Keratinocyte (primary cell): ENCODE results near the gene CD200. TPM values are rescaled to one million over a fixed set of nuclear protein-coding genes. Genes with fewer than 3 reads are reported as not detected.

Experiments used
- DNase-seq: peaks from one replicate; pipeline ENCODE4 v3.0.0-alpha.2; 2011; ENCODE audit warnings: low read depth, missing footprints, low spot score
- FAIRE-seq: peaks from 2 replicates; lab custom pipeline; 2011; peaks lifted over from hg19 to GRCh38; lab: Jason Lieb, UNC
- H2AFZ ChIP-seq: 2 replicates; pipeline ENCODE4 v1.6.0; 2012; ENCODE audit warnings: low read length, control low read depth, inconsistent platforms; ENCODE audit not compliant: control insufficient read depth
- H3K27ac ChIP-seq: 2 replicates; pipeline ENCODE4 v1.5.1; 2011; ENCODE audit warnings: low read length; ENCODE audit not compliant: control insufficient read depth, insufficient read depth
- H3K27me3 ChIP-seq: 3 replicates; pipeline ENCODE4 v1.6.0; 2011; ENCODE audit warnings: low read length; ENCODE audit not compliant: control insufficient read depth, insufficient read depth; ENCODE audit errors: extremely low read depth
- H3K36me3 ChIP-seq, 2 experiments: 2 replicates in 1 of 2; 3 replicates in 1 of 2; pipeline ENCODE4 v1.5.1; 2011; ENCODE audit warnings: low read length in 2 of 2, mild to moderate bottlenecking in 1 of 2; ENCODE audit not compliant: control insufficient read depth in 2 of 2, insufficient read depth in 2 of 2; ENCODE audit errors: extremely low read depth in 1 of 2
- H3K4me1 ChIP-seq: 3 replicates; pipeline ENCODE4 v1.5.1; 2011; ENCODE audit warnings: low read length; ENCODE audit not compliant: control insufficient read depth, insufficient read depth; ENCODE audit errors: extremely low read depth
- H3K4me2 ChIP-seq: 3 replicates; pipeline ENCODE4 v1.6.0; 2011; ENCODE audit warnings: low read depth, low read length; ENCODE audit not compliant: control insufficient read depth, insufficient read depth; ENCODE audit errors: extremely low read depth
- H3K4me3 ChIP-seq, 3 experiments: fragments of 200-600 bp in 1 of 3; sonication (generic) in 1 of 3; 2 replicates in 2 of 3; 3 replicates in 1 of 3; pipeline ENCODE4 v1.5.1; 2011 to 2016; ENCODE audit warnings: low read length in 3 of 3, mild to moderate bottlenecking in 3 of 3, control low read depth in 2 of 3, inconsistent platforms in 1 of 3, low read depth in 1 of 3, mixed read lengths in 1 of 3, mixed run types in 1 of 3, moderate library complexity in 1 of 3; ENCODE audit not compliant: control insufficient read depth in 2 of 3, insufficient read depth in 2 of 3; ENCODE audit errors: extremely low read depth in 1 of 3
- H3K79me2 ChIP-seq: 2 replicates; pipeline ENCODE4 v1.6.0; 2012; ENCODE audit warnings: low read length; ENCODE audit not compliant: control insufficient read depth, insufficient read depth
- H3K9ac ChIP-seq: 3 replicates; pipeline ENCODE4 v1.6.0; 2011; ENCODE audit warnings: low read length; ENCODE audit not compliant: control insufficient read depth, insufficient read depth; ENCODE audit errors: extremely low read depth
- H3K9me1 ChIP-seq: 3 replicates; pipeline ENCODE4 v1.6.0; 2011; ENCODE audit warnings: low read length; ENCODE audit not compliant: control insufficient read depth, insufficient read depth; ENCODE audit errors: extremely low read depth
- H3K9me3 ChIP-seq: 2 replicates; pipeline ENCODE4 v1.5.1; 2012; ENCODE audit warnings: low read depth, low read length; ENCODE audit not compliant: control insufficient read depth
- H4K20me1 ChIP-seq: 3 replicates; pipeline ENCODE4 v1.6.0; 2011; ENCODE audit warnings: low read length; ENCODE audit not compliant: control insufficient read depth, insufficient read depth; ENCODE audit errors: extremely low read depth
- EZH2 ChIP-seq: IDR thresholded peaks from one replicate; pipeline ENCODE4 v1.6.1; 2012; ENCODE audit warnings: inconsistent platforms, mild to moderate bottlenecking, low read length, moderate library complexity
- dilution Hi-C: fragments of 300-500 bp; cut with MboI; formaldehyde crosslinking; loops from one replicate; pipeline ENCODE4 v1.7.0; 2020; ENCODE audit warnings: low sequenced_read_pairs; ENCODE audit not compliant: extremely low pct_ligation_motif_present
- polyA plus RNA-seq, 5 experiments: library from polyadenylated mRNA; depleted of rRNA in 3 of 5; stranded (reverse) in 3 of 5; stranded (forward) in 1 of 5; unstranded in 1 of 5; fragments of >200 nt; gene quantifications; 1 replicate in 1 of 5; 2 replicates in 3 of 5; 3 replicates in 1 of 5; pipeline versions ENCODE4 v1.2.1 to v1.2.3, GENCODE V29; 2011 to 2012; ENCODE audit warnings: missing spikeins in 2 of 5, low read depth in 1 of 5, low replicate concordance in 1 of 5
- TF ChIP-seq, protein P1 (sequence below), 3 experiments: IDR thresholded peaks in 1 of 3; conservative IDR thresholded peaks in 1 of 3; optimal IDR thresholded peaks in 1 of 3; 2 replicates in 2 of 3; 3 replicates in 1 of 3; pipeline versions ENCODE3 to v1.5.1; 2011; ENCODE audit warnings: low read length in 3 of 3, mild to moderate bottlenecking in 3 of 3, moderate library complexity in 2 of 3, control low read depth in 1 of 3, inconsistent platforms in 1 of 3; ENCODE audit not compliant: insufficient read depth in 2 of 3; ENCODE audit errors: extremely low read depth in 1 of 3

CD200 gene
- polyA plus RNA-seq, 1 donor (not counting 4 experiments of a cell fraction or from before 2014, with no cell fraction given) = 0.07 TPM

GRCh38 chr3:112293368-112294321 is 39.3 kb upstream of the CD200 start, which contains the start of gene SLC9C1:
Gene SLC9C1, minus strand, starts transcription at chr3:112294216. Its CDS starts 7,425 bp downstream, at chr3:112286791.
- H4K20me1 ChIP-seq = no peaks in the 10 kb centered on the region
- DNase-seq (no peak), FAIRE-seq (peak; percentile 88)
- peak within 1 kb of the TSS; percentile 82 for H3K4me2 ChIP-seq
- H3K9me1 ChIP-seq = no peaks in the 10 kb centered on the region
- TF ChIP-seq, protein P1, sequence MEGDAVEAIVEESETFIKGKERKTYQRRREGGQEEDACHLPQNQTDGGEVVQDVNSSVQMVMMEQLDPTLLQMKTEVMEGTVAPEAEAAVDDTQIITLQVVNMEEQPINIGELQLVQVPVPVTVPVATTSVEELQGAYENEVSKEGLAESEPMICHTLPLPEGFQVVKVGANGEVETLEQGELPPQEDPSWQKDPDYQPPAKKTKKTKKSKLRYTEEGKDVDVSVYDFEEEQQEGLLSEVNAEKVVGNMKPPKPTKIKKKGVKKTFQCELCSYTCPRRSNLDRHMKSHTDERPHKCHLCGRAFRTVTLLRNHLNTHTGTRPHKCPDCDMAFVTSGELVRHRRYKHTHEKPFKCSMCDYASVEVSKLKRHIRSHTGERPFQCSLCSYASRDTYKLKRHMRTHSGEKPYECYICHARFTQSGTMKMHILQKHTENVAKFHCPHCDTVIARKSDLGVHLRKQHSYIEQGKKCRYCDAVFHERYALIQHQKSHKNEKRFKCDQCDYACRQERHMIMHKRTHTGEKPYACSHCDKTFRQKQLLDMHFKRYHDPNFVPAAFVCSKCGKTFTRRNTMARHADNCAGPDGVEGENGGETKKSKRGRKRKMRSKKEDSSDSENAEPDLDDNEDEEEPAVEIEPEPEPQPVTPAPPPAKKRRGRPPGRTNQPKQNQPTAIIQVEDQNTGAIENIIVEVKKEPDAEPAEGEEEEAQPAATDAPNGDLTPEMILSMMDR (optimal IDR thresholded peaks at IDR 0.05 in 1 of 3, IDR thresholded peaks at IDR 0.05 in 1 of 3, conservative IDR thresholded peaks at IDR 0.05 in 1 of 3; ENCODE audit: extremely low read depth in 1 of 3, insufficient read depth in 2 of 3, low read length in 3 of 3) = peak in 2 of 3 experiments; percentile 41 to 67
- TF ChIP-seq EZH2 = no peak
- H3K4me1 ChIP-seq = peaks cover 4% of the 10 kb centered on the region
- H3K36me3 ChIP-seq = no peaks in the 10 kb centered on the region
- H3K9me3 ChIP-seq = no peaks in the 10 kb centered on the region
- H3K4me3 ChIP-seq = peak within 1 kb of the TSS in 2 of 3 experiments; percentile 40 to 47
- no peaks in the 10 kb centered on the region for H3K79me2 ChIP-seq
- peak within 1 kb of the TSS; percentile 29 for H3K9ac ChIP-seq
- no peak within 1 kb of the TSS for H3K27ac ChIP-seq
- dilution Hi-C loops = no loop called here
- H3K27me3 ChIP-seq = no peaks in the 10 kb centered on the region
- H2AFZ ChIP-seq = peak within 1 kb of the TSS; percentile 93

- Histone ChIP-seq H3K9me3 (no peaks in the 10 kb centered on the region), H2AFZ (peak overlapping the region; percentile 56), H3K36me3 (no peaks in the 10 kb centered on the region), H3K9me1 (no peaks in the 10 kb centered on the region), H3K27ac (no peak overlapping the region), H3K79me2 (no peaks in the 10 kb centered on the region), H3K9ac (no peak overlapping the region), H3K4me1 (peaks cover 4% of the 10 kb centered on the region), H3K4me2 (peak overlapping the region; percentile 32), H4K20me1 (no peaks in the 10 kb centered on the region), H3K4me3 (no peak overlapping the region), H3K27me3 (no peaks in the 10 kb centered on the region)
- dilution Hi-C loops = no loop called here
- DNase-seq (no peak), FAIRE-seq (no peak)
- no peak for TF ChIP-seq EZH2
- TF ChIP-seq, protein P1 (optimal IDR thresholded peaks at IDR 0.05 in 1 of 3, IDR thresholded peaks at IDR 0.05 in 1 of 3, conservative IDR thresholded peaks at IDR 0.05 in 1 of 3; ENCODE audit: extremely low read depth in 1 of 3, insufficient read depth in 2 of 3, low read length in 3 of 3) = no peak
Measured at GRCh38 chr3:112297714-112298113, 35.2 kb upstream of the CD200 start.
